SK-N-SH (cell line): ENCODE measurements around the gene NFATC4. TPM values are rescaled to one million over a fixed set of nuclear protein-coding genes. Genes with fewer than 3 reads are reported as not detected.

Experiments used
- CTCF ChIA-PET: fragments of 300-600, 350-600 bp; formaldehyde crosslinking; extraction: SDS; loops from one replicate; lab custom pipeline; 2021; lab: Yijun Ruan, JAX
- POLR2A ChIA-PET: fragments of 350-600 bp; sonication (Branson Sonifier 250); formaldehyde crosslinking; extraction: SDS; loops from one replicate; lab custom pipeline; 2020; ENCODE audit warnings: antibody characterized with exemption, inconsistent platforms; lab: Yijun Ruan, JAX
- DNase-seq: peaks from one replicate; pipeline ENCODE4 v3.0.0; 2012
- H2AFZ ChIP-seq: fragments of 200-600 bp; sonication (generic); 2 replicates; pipeline ENCODE4 v1.8.1; 2016; ENCODE audit warnings: antibody characterized with exemption, mild to moderate bottlenecking, low read depth
- H3F3A ChIP-seq: fragments of 200-600 bp; sonication (generic); replicated peaks from 2 replicates; pipeline ENCODE3; 2016; ENCODE audit warnings: antibody characterized with exemption, mild to moderate bottlenecking; ENCODE audit not compliant: insufficient read depth
- H3K27ac ChIP-seq, 2 experiments: fragments of 200-500 bp in 1 of 2; fragments of 200-600 bp in 1 of 2; sonication (Bioruptor generic) in 1 of 2; sonication (generic), shearing (Covaris generic) in 1 of 2; 2 replicates each; pipeline versions ENCODE4 v1.5.1 to v1.6.1; 2014 to 2016; ENCODE audit warnings: low read depth in 2 of 2, inconsistent platforms in 1 of 2, low read length in 1 of 2, mild to moderate bottlenecking in 1 of 2, mixed read lengths in 1 of 2
- H3K27me3 ChIP-seq: fragments of 200-600 bp; sonication (generic), shearing (Covaris generic); 2 replicates; pipeline ENCODE4 v1.6.1; 2016; ENCODE audit warnings: mixed run types; ENCODE audit not compliant: insufficient read depth
- H3K36me3 ChIP-seq, 2 experiments: fragments of 200-500 bp in 1 of 2; fragments of 200-600 bp in 1 of 2; sonication (Bioruptor generic) in 1 of 2; sonication (generic) in 1 of 2; replicated peaks in 1 of 2; 2 replicates each; pipeline versions ENCODE3 to v1.5.1; 2014 to 2016; ENCODE audit warnings: low read length in 1 of 2, mild to moderate bottlenecking in 1 of 2; ENCODE audit not compliant: insufficient read depth in 2 of 2, control insufficient read depth in 1 of 2
- H3K4me1 ChIP-seq, 2 experiments: fragments of 200-500 bp in 1 of 2; fragments of 200-600 bp in 1 of 2; sonication (Bioruptor generic) in 1 of 2; sonication (generic), shearing (Covaris generic) in 1 of 2; 2 replicates each; pipeline versions ENCODE4 v1.5.1 to v1.6.1; 2014 to 2016; ENCODE audit warnings: low read depth in 1 of 2, low read length in 1 of 2, mixed run types in 1 of 2; ENCODE audit not compliant: insufficient read depth in 2 of 2, control insufficient read depth in 1 of 2
- H3K4me2 ChIP-seq: fragments of 200-600 bp; sonication (generic), shearing (Covaris generic); 2 replicates; pipeline ENCODE4 v1.6.1; 2017; ENCODE audit warnings: mixed run types
- H3K4me3 ChIP-seq, 2 experiments: fragments of 200-500 bp in 1 of 2; fragments of 200-600 bp in 1 of 2; sonication (Bioruptor generic) in 1 of 2; sonication (generic), shearing (Covaris generic) in 1 of 2; 2 replicates each; pipeline versions ENCODE4 v1.5.1 to v1.8.1; 2014 to 2016; ENCODE audit warnings: low read depth in 2 of 2, inconsistent platforms in 1 of 2, low read length in 1 of 2, mild to moderate bottlenecking in 1 of 2, mixed read lengths in 1 of 2, moderate library complexity in 1 of 2
- H3K79me2 ChIP-seq: fragments of 200-600 bp; sonication (generic); 2 replicates; pipeline ENCODE4 v1.8.1; 2017; ENCODE audit warnings: mild to moderate bottlenecking; ENCODE audit not compliant: insufficient read depth
- H3K9ac ChIP-seq: fragments of 200-600 bp; sonication (generic); 2 replicates; pipeline ENCODE4 v1.6.1; 2017; ENCODE audit warnings: mixed run types
- H3K9me2 ChIP-seq: fragments of 200-600 bp; sonication (generic); 2 replicates; pipeline ENCODE4 v1.6.1; 2017; ENCODE audit warnings: mixed run types
- H3K9me3 ChIP-seq: fragments of 200-600 bp; sonication (generic); 2 replicates; pipeline ENCODE4 v1.6.1; 2017; ENCODE audit warnings: mixed run types, mild to moderate bottlenecking, moderate library complexity
- H4K20me1 ChIP-seq: fragments of 200-600 bp; sonication (generic); 2 replicates; pipeline ENCODE4 v1.6.1; 2017; ENCODE audit warnings: mild to moderate bottlenecking, mixed run types; ENCODE audit not compliant: insufficient read depth
- CHD2 ChIP-seq: fragments of 150-350 bp; IDR thresholded peaks from 2 replicates; pipeline ENCODE4 v1.6.1; 2018; ENCODE audit warnings: low read length; ENCODE audit not compliant: partially characterized antibody
- EP300 ChIP-seq, 2 experiments: IDR thresholded peaks; 2 replicates each; pipeline versions ENCODE4 v1.4.0 to v1.6.1; 2012; ENCODE audit warnings: borderline replicate concordance in 1 of 2, low read depth in 1 of 2, low read length in 1 of 2
- EZH2phosphoT487 ChIP-seq: fragments of 200-600 bp; sonication (generic); IDR thresholded peaks from 2 replicates; pipeline ENCODE4 v1.6.1; 2017; ENCODE audit warnings: low read depth, mixed run types, mild to moderate bottlenecking, antibody characterized with exemption, moderate library complexity, borderline replicate concordance
- FOXM1 ChIP-seq: IDR thresholded peaks from 2 replicates; pipeline ENCODE4 v1.4.0; 2012; ENCODE audit warnings: low read depth, mild to moderate bottlenecking
- NFIC ChIP-seq: IDR thresholded peaks from 2 replicates; pipeline ENCODE4 v1.4.0; 2012; ENCODE audit warnings: borderline replicate concordance
- RAD21 ChIP-seq: IDR thresholded peaks from 2 replicates; pipeline ENCODE4 v1.6.1; 2012; ENCODE audit warnings: mild to moderate bottlenecking, low read length
- RCOR1 ChIP-seq: fragments of 150-350 bp; IDR thresholded peaks from 2 replicates; pipeline ENCODE4 v1.6.1; 2017; ENCODE audit warnings: antibody characterized with exemption, low read length
- RXRA ChIP-seq: IDR thresholded peaks from 2 replicates; pipeline ENCODE4 v1.4.0; 2012; ENCODE audit warnings: low read depth, mild to moderate bottlenecking, borderline replicate concordance
- SIN3A ChIP-seq: IDR thresholded peaks from 2 replicates; pipeline ENCODE4 v1.6.1; 2012; ENCODE audit warnings: low read depth, mild to moderate bottlenecking, low read length, moderate library complexity, borderline replicate concordance
- TCF12 ChIP-seq: IDR thresholded peaks from 2 replicates; pipeline ENCODE4 v1.4.0; 2012
- TEAD4 ChIP-seq: IDR thresholded peaks from 2 replicates; pipeline ENCODE4 v1.4.0; 2012; ENCODE audit warnings: mild to moderate bottlenecking, borderline replicate concordance; ENCODE audit not compliant: insufficient read depth
- WGBS: methylation state at CpG from one replicate; pipeline ENCODE4 v1.1.6; 2017; ENCODE audit warnings: low lambda C conversion rate; 5-methylcytosine and 5-hydroxymethylcytosine counted together
- polyA plus RNA-seq, 3 experiments: library from polyadenylated mRNA; depleted of rRNA; stranded (reverse); fragments of >200 nt; gene quantifications; 2 replicates each; pipeline ENCODE4 v1.2.3, GENCODE V29; 2012
- TF ChIP-seq, protein P1 (sequence below): IDR thresholded peaks from 2 replicates; pipeline ENCODE4 v1.4.0; 2012; ENCODE audit warnings: low read depth, borderline replicate concordance
- TF ChIP-seq, protein P2 (sequence below): IDR thresholded peaks from 2 replicates; pipeline ENCODE4; 2012
- TF ChIP-seq, protein P3 (sequence below): IDR thresholded peaks from 2 replicates; pipeline ENCODE4 v1.6.1; 2012; ENCODE audit warnings: mild to moderate bottlenecking, low read depth, low read length, moderate library complexity

Gene NFATC4
- polyA plus RNA-seq, 1 of the 3 experiments (the other 2 are of a cell fraction) = 25.3 TPM

DNA sequence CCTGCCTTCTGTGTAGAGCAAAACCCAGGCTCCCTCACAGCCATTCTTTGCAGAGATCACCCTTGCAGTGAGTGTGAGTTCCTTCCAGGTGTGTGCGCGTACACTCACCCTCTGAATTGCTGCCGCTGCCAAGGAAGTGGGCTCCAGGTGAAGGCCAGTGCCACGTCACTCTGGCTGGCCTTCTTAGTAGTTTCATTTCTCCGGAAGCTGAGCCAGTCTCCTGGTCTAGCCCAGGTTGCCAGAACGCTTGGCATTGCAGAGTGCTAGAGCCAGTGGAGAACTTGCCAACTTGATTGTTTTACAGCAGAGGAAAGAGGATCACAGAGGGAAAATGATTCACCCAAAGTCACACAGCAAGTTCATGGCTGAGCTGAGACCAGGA is 50.5 kb downstream of the NFATC4 start (continued):
- TF ChIP-seq, protein P1, sequence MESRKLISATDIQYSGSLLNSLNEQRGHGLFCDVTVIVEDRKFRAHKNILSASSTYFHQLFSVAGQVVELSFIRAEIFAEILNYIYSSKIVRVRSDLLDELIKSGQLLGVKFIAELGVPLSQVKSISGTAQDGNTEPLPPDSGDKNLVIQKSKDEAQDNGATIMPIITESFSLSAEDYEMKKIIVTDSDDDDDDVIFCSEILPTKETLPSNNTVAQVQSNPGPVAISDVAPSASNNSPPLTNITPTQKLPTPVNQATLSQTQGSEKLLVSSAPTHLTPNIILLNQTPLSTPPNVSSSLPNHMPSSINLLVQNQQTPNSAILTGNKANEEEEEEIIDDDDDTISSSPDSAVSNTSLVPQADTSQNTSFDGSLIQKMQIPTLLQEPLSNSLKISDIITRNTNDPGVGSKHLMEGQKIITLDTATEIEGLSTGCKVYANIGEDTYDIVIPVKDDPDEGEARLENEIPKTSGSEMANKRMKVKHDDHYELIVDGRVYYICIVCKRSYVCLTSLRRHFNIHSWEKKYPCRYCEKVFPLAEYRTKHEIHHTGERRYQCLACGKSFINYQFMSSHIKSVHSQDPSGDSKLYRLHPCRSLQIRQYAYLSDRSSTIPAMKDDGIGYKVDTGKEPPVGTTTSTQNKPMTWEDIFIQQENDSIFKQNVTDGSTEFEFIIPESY = no peak
- no peak for TF ChIP-seq TEAD4
- no peak for TF ChIP-seq CHD2

DNA sequence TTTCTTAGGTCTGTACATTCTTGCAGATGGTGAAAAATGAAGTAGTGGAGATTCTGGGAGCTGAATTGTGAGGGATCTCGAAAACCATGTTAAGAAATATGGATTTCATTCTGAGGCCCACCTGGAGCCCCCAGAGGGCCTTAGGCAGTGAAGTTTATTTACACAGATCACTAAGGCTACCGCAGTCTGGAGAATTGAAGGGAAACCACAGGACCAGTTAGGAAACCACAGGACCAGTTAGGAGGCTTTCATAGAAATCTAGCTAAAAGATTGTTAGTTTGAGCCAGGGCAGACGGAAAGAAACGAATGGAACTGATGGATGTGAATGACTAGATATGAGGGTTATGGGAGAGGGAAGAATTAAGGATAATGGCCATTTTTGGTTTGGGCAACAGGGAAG is 54.3 kb downstream of the NFATC4 start:
- H2AFZ ChIP-seq = no peak overlapping the region
- H3K36me3 ChIP-seq = no peaks in the 10 kb centered on the region
- H3K4me2 ChIP-seq = no peak overlapping the region
- WGBS = 74% methylated on average over 4 of the region's 4 CpGs
- no peaks in the 10 kb centered on the region for H4K20me1 ChIP-seq
- H3K27me3 ChIP-seq = 0 out of 2 replicates have a peak, but pooled peaks cover 5% of the 10 kb centered on the region
- no peak for DNase-seq
- H3K9me2 ChIP-seq = no peaks in the 10 kb centered on the region
- H3K4me1 ChIP-seq = peaks cover 0 to 14% of the 10 kb centered on the region in 2 experiments; a peak in 3 of 4 replicates
- no peaks in the 10 kb centered on the region for H3K79me2 ChIP-seq
- ChIA-PET POLR2A (no interaction called here), CTCF (interaction anchor here (1.0 to 16.1 kb wide), 8 partner anchors 9 to 90 kb away, joined by 3 to 275 read pairs (median 5); no protein-coding TSS in a partner anchor)
- H3F3A ChIP-seq = peaks cover 7% of the 10 kb centered on the region
- TF ChIP-seq, protein P2, sequence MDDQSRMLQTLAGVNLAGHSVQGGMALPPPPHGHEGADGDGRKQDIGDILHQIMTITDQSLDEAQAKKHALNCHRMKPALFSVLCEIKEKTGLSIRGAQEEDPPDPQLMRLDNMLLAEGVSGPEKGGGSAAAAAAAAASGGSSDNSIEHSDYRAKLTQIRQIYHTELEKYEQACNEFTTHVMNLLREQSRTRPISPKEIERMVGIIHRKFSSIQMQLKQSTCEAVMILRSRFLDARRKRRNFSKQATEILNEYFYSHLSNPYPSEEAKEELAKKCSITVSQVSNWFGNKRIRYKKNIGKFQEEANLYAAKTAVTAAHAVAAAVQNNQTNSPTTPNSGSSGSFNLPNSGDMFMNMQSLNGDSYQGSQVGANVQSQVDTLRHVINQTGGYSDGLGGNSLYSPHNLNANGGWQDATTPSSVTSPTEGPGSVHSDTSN = no peak
- TF ChIP-seq NFIC = no peak
- H3K9ac ChIP-seq = no peak overlapping the region
- H3K27ac ChIP-seq = no peak overlapping the region
- H3K9me3 ChIP-seq = no peaks in the 10 kb centered on the region
- no peak overlapping the region for H3K4me3 ChIP-seq

DNA sequence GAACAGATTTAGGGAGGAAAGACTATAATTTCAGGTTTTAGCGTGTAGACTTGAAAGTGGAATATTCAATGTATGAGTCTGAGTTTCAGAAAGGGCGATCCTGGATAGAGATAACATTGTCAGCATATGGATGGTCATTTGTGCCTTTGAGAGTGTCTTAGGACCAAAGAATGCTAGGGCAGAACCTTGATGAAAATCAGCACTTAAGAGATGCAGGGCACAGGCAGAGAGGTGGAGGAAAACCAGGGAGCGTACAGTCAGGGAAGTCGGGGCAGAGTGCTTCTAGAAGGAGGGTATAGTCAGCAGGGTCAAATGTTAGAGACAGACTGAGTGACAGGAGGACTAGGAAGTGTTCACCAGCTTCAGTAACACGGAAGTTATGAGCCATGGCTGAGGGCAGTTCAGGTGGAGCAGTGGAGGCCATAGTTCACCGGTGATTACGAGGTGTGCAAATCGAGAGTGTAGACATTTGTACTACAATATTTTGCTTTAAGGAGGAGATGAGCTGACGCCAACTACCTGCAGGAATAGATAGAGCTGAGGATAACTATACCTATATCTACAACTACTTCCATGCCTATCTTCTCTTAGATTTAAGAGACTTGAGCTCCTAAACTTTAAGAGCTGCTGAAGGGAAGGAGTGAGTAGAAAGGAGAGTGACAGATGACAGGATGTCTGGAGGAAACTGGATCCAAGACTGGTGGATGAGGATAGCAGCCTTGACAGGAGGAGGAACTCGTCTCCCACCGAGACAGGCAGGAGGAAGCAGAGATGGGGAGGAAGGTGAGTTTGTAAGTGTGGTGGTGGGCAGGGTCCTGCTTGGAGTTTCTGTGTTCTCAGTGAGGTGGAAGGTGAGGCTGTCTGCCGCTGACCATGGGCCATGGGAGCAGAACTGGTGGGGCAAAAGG is 55.0 kb downstream of the NFATC4 start:
- Histone ChIP-seq H3K4me1 (peaks cover 0 to 14% of the 10 kb centered on the region in 2 experiments; a peak in 3 of 4 replicates), H3K36me3 (no peaks in the 10 kb centered on the region), H3K4me2 (no peak overlapping the region), H3K79me2 (no peaks in the 10 kb centered on the region), H4K20me1 (no peaks in the 10 kb centered on the region), H3K9me2 (no peaks in the 10 kb centered on the region), H3F3A (peaks cover 7% of the 10 kb centered on the region), H3K9ac (no peak overlapping the region), H3K9me3 (no peaks in the 10 kb centered on the region), H3K4me3 (no peak overlapping the region), H2AFZ (no peak overlapping the region), H3K27ac (no peak overlapping the region), H3K27me3 (0 out of 2 replicates have a peak, but pooled peaks cover 5% of the 10 kb centered on the region)
- WGBS = 71% methylated on average over 12 of the region's 12 CpGs
- ChIA-PET POLR2A (interaction anchor here (0.6 kb wide), 1 partner anchor 63 kb away, joined by 3 read pairs; no protein-coding TSS in a partner anchor), CTCF (interaction anchor here (0.5 to 16.1 kb wide), 9 partner anchors 9 to 732 kb away, joined by 3 to 275 read pairs (median 4); no protein-coding TSS in a partner anchor)
- no peak for DNase-seq
- TF ChIP-seq FOXM1 = no peak
- TF ChIP-seq RXRA = no peak
- no peak for TF ChIP-seq RCOR1
- no peak for TF ChIP-seq RAD21
- TF ChIP-seq, protein P3, sequence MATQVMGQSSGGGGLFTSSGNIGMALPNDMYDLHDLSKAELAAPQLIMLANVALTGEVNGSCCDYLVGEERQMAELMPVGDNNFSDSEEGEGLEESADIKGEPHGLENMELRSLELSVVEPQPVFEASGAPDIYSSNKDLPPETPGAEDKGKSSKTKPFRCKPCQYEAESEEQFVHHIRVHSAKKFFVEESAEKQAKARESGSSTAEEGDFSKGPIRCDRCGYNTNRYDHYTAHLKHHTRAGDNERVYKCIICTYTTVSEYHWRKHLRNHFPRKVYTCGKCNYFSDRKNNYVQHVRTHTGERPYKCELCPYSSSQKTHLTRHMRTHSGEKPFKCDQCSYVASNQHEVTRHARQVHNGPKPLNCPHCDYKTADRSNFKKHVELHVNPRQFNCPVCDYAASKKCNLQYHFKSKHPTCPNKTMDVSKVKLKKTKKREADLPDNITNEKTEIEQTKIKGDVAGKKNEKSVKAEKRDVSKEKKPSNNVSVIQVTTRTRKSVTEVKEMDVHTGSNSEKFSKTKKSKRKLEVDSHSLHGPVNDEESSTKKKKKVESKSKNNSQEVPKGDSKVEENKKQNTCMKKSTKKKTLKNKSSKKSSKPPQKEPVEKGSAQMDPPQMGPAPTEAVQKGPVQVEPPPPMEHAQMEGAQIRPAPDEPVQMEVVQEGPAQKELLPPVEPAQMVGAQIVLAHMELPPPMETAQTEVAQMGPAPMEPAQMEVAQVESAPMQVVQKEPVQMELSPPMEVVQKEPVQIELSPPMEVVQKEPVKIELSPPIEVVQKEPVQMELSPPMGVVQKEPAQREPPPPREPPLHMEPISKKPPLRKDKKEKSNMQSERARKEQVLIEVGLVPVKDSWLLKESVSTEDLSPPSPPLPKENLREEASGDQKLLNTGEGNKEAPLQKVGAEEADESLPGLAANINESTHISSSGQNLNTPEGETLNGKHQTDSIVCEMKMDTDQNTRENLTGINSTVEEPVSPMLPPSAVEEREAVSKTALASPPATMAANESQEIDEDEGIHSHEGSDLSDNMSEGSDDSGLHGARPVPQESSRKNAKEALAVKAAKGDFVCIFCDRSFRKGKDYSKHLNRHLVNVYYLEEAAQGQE = no peak
- TF ChIP-seq TCF12 = no peak
- TF ChIP-seq EP300 (IDR thresholded peaks at IDR 0.05; ENCODE audit: borderline replicate concordance in 1 of 2, low read depth in 1 of 2, low read length in 1 of 2) = no peak
- TF ChIP-seq EZH2phosphoT487 = no peak
- TF ChIP-seq, protein P1 = no peak
- no peak for TF ChIP-seq SIN3A
